CD4-positive, alpha-beta T cell treated with Interleukin-1 beta for 1 hour (primary cell): ENCODE data around the gene TTC39A.

Experiments
- DNase-seq, 2 donors: peaks; one replicate each; pipeline ENCODE4 v3.0.0-alpha.2; 2020 to 2022

The TTC39A gene

DNA sequence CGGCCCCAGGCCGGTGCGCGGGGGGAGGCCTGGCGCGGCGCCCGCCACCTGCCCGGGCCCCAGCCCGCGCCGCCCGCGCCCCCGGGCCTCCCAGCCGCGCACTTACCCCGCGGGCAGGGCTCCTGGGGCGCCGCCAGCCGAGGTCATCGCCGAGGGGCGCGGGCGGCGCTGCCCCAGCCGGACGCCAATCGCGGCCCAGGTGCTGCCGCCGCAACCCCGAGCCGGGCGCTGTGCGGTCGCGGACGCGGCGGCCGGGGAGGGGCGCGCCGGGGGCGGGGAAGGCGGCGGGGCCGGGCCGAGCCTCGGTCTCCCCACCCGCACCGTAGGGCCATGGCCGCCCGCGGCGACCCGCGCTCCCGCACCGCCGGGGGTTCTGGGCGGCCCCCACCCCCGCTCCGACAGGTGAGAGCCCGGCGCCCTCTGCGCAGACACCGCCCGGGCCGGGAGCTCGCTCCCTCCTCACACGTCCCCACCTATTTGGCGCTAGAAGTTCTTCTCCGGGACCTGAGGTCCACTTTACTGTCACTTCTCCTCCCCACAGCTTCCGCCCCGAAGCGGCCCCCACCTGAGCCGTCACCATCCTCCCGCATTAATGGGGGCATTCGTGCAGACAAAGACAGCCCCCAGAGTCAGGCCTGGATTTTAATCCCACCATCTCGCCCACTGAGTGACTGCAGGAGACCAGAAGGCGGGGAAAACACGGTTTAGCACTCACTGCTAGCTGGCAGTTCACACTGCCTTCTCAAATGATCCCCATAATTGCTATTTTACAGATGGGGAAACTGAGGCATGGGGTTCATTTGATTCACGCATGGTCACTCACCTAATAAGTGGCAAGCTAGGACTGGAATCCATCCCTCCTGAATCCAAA lies at the start of gene TTC39A:
TTC39A (minus strand) TSS at position 232 of the 871 bp plus-strand sequence; CDS start at position 147, 85 bp downstream.
- DNase-seq, result no peak

DNA sequence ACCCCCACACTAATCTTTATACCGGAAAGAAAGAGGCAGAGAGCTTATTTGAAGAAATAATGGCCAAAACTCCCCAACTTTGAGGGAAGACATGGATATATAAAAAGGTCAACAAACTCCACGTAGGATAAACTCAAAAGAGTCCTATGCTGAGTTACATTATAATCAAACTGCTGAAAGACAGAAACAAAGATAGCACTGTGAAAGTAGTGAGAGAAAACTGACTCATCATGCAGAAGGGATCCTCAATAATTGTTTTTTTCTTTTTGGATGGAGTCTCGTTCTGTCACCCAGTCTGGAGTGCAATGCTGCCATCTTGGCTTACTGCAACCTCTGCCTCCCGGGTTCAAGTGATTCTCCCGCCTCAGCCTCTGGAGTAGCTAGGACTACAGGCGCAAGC lies 48.5 kb upstream of the TTC39A start:
- no peak for DNase-seq

DNA sequence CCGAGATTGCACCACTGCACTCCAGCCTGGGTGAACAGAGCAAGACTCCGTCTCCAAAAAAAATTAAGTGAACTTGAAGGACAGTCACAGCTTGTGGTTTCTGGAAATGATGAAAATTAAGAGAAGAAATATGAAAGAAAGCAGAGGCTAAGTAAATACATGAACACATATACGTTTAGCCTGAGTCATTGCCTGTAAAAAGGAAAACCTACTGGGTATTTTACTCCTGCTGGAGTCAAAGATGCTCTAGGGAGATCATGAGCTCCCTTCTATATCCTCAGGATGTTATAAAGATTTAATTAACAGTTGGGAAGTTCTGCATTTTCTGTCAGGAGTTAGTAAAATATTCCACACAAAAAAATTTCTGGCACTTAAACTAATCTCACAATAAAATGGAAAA lies 43.5 kb upstream of the TTC39A start:
- no peak for DNase-seq

DNA sequence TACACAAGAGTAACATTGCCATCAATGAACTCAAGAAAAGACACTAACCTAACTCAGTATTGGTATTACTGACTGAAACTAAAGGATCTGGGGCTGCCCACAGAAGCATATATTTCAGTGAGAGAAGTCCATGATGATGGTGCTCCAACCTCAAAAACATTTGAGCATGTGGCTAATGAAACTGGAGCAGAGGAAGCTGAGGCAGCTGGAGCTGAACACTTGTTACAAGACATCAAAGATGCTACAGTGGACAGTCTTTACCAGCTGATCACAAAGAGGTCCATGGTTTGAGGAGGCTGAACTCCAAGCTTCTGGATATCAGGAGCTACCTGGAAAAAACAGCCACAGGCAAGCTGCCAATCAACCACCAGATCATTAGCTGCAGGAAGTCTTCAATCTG lies 42.2 kb upstream of the TTC39A start:
- DNase-seq, result no peak

DNA sequence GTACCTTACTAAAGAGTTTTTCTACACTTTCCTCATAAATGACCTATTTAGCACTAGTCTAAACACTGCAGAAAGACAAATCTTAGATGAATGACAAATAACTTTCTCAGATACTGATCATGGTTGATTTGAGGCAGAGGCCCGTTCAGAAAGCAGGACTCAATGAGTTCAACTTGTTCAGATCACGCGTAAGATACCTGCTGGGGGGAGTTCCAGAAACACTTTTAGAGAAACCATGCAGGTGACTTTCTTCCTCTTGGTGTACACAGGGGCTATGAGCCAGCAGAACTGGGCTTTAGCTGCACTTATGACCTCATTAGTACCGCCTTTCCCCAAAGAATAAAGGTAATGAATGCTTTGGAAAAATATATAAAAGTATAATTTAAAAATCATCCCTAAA lies 38.8 kb upstream of the TTC39A start:
- DNase-seq, result no peak

DNA sequence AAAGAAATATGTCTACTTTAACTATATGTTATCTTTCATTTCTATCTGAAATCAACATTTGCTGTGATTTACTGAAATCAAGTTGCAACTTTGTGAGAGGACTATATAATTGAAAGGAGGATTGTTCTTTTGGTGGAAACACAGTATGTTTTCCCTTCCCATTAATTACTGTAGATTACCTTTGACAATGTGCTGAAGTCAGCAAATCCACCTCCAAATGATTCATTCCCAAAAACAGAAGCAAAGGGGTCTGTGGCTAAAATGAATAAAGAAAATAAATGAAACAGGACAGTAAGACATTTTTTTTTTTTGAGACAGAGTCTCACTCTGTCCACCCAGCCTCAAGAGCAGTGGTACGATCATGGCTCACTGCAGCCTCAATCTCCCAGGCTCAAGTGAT lies 35.4 kb upstream of the TTC39A start:
- DNase-seq, result no peak

DNA sequence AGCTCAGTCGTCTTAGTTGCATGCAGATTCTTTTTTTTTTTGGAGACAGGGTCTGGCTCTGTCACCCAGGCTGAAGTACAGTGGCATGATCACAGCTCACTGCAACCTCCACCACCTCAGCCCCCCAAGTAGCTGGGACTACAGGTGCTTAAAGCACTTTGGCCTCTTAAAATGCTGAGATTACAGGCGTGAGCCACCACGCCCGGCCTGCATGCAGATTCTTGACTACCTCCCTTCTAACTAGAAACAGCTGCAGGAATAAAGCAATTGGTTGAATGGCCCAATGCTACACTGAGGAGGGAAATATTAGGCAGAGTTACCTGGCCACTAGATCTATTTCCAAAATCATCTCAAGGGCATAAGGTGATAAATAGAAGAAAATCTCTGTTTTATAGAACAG lies 29.5 kb upstream of the TTC39A start:
- no peak for DNase-seq

DNA sequence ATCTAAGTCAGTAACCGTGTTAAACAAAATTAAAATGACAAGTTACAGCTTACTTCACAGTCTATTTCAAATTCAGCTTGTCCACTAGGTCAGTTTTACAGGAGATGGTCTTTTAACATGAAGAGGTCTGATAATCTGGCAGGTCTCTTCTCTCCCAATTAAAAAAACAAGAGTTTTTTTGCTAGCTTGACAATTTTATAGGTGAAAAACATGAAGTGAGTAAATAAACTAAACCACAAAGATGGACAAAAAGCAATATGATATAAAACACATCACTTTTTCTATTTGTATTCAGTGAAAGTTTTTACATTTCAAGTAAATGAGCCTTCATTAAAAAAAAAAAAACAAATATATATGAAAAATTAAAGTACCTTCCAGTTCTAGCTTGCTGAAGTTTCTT lies 25.0 kb upstream of the TTC39A start:
- DNase-seq, result no peak

DNA sequence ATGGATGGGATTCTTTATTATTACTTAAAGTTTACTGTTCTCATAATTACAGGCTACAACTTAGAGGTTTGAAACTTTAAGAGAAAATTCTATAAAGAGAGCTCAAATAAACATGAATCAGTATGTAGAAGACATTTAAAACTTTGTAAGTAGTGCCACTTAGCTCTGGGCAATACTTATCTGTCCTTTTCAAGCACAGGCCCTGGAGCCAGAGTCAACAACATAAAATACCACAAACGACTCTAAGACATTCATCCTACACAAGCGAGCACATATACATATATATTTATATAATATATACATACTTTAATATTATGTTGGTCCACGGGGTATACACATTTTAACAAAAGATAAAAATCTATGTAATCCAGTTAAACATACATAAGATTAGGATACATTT lies 24.1 kb upstream of the TTC39A start:
- DNase-seq, result no peak

DNA sequence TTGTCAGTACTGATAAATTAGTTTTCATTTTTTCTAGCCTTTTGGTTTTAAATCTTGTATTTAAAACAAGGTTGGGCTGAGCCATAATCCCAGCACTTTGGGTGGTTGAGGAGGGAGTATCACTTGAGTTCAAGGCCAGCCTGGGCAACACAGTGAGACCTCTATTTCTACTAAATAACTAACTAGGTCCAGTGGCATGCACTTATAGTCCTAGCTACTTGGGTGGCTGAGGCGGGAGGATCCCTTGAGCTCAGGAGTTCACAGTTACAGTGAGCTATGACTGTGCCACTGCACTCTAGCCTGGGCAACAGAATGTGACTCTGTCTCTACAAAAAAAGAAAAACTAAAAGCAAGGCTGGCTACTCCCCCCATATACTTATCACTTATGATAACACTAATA lies 21.5 kb upstream of the TTC39A start:
- no peak for DNase-seq

DNA sequence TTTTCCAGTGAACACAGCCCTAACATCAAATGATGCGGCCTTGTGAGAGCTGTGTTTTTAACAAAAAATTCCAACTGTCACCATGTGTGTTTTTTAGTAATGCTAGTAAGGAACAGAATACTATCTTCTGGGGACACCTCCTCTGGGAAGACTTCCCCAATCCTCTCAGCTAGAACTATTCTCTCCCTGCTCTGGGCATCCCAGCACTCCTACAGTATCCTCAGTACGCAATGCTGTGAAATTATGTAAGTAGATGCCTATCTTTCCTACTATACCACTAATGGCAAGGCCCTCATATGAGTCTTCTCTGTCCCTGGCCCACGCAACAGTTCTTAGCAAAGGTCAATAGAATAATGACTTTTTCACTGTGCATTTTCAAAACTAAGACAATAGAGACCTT lies 19.5 kb upstream of the TTC39A start:
- no peak for DNase-seq

DNA sequence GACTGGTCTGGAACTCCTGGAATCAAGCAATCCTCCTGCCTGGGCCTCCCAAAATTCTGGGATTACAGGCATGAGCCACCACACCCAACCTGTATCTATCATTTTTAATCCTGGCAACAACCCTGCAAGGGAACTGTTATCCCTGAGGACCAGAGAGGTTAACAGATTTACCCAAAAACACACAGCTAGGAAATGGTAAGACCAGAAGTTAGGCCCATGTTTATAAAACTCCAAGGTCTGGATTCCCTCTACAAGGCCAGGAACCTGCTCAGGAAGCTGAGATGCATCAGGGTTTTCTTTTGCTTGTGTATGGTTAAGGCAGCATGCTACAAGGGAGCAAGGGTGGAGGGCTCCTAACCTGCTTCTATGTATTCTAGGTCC lies 17.8 kb upstream of the TTC39A start:
- DNase-seq, result no peak

DNA sequence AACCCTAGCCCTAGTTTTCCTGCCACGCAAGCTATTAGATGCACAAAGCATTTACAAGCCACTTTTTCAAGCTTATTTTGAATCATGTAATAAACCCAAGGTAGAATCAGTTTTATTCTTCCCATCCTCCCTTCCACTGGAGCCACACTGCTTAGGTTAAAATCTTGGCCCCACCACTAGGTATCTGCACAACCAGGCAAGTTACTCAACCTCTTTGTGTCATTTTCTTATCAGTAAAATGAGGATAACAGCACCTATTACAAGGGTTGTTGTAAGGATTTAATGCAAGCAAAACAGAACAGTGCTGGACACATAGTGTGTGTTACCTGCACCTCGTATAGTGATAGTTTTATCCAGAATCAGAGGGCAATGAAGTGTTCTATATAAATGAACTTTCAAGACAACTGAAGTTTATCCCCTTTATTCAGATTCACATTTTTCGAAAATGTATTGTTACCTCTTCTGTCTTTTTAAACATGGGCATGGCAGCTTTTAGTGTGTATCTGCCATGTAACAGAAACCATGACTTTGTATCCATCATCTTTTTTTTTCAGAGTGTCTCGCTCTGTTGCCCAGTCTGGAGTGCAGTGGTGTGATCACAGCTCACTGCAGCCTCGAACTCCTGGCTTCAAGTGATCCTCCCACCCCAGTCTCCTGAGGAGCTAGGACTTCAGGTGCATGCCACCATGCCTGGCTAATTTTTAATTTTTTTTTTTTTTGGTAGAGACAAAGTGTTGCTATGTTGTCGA lies 17.2 kb upstream of the TTC39A start:
- DNase-seq, result no peak

DNA sequence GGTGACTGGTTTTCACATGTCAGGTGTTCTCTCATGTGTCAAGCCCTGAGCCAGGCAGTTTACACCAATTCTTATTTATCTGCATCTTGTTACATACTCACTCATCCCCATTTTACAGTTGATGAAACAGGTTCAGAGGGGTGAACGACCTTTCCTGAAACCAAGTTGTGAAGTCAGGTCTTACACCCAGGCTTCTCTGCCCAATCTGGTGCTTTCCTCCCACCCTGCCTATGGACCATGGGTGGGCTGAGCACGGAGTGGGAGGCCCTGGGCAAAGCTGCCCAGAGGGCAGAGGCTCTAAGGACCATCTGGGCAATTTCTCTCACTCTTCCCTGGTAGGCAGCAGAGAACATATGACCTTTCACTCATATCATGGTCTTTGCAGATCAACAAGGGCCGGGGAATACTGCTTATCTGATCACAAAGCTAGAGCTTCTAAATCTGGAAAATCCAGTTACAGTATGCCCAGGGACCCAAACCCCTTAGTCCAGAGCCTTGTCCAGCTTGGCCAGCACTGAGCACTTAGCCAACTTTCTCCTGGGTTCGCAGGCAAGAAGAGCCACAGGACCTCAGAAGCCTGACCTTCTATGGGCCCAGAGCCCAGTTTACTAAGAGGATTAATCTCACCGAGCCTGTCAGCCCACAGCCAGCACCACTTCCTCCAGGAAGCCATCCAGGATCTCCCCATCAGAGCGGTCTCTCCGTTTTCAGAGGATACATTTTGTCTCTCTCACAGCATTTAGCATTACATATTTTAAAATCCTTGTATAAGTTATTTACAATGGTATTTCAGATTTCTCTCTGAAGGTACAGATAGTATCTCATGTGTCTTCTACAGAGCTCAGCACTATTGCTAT lies 16.0 kb upstream of the TTC39A start:
- DNase-seq, result no peak

DNA sequence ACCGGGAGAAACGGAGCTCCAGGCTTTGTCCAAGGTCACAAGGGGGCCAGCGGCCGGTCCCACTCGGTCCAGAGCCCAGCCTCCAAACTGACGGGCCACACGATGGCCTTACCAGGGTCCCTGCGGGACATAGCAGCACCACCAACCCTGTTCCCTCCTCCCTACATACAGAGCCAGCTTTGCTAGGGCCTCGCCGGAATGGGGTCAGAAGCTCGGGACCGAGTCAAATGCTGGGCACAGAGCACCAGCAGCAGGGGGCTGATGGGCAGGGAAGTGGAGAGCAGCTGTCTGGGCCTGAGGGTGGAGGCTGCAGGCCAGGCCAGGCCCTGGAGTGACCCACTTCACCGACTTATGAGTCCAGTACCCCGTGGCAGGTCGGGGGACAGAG lies 14.9 kb upstream of the TTC39A start:
- DNase-seq, result no peak

DNA sequence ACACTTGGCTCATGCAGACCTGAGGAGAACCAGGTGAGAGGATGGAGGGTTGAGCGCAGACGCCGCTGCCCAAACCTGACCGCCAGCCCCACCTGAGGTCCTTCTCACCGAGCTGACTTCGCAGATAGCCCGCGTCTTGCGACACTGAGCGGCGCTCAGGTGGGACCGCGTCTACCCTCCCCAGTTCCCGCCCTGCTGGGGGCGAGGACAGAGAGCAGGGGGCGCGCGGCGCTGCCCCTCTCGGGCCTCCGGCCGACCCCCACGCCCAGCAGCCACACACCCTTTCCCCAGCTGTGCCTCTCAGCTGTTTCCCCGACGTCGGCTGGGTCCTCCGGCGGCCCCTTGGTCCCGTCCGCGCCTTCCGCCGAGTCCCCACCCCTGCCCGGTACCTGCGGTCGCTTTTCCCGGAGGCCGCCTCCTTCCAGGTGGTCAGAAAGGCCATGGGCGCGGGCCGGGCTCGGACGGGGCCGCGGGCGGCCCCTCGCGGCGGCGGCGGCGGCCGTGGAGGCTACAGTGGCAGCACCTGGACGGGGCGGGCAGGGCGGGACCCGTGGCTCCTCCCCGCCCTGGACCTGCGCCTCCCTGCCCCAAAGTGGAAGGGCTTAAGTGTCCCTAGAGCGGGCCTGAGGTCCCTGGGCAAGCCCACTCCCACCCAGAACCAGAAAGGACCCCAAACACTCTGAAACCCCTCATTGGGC lies 14.4 kb upstream of the TTC39A start:
- no peak for DNase-seq

DNA sequence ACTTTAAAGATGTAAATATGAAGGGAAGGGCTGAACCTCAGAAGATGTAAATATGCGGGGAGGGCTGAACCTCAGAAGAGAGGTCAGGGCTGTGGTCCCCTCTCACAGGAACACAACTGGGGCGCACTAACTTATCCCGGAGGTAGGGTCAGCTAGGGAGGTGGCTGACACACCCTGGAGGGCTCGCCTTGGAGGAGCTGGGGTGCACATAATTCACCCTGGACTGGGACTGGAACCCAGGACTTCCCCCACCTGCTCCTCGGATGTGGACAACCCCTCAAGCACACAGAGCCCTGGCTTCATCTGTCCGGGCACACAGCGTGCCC lies 13.9 kb upstream of the TTC39A start:
- no peak for DNase-seq

DNA sequence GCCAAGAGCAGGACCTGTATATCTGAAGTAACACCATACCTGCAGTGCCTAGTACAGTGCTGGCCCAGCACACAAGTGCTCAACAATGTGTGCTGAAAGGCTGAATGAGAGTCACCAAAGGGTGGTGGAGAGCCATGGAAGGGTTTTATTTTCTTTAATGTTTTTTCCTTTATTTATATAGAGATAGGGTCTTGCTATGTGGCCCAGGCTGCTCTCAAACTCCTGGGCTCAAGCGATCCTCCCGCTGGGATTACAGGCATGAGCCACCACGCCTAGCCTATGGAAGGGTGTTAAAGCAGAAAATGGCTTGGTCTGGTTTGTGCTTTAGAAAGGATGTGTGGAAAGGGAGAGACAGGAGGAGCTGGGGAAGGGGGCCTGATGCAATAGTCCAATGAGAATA lies 13.3 kb upstream of the TTC39A start:
- DNase-seq, result no peak

DNA sequence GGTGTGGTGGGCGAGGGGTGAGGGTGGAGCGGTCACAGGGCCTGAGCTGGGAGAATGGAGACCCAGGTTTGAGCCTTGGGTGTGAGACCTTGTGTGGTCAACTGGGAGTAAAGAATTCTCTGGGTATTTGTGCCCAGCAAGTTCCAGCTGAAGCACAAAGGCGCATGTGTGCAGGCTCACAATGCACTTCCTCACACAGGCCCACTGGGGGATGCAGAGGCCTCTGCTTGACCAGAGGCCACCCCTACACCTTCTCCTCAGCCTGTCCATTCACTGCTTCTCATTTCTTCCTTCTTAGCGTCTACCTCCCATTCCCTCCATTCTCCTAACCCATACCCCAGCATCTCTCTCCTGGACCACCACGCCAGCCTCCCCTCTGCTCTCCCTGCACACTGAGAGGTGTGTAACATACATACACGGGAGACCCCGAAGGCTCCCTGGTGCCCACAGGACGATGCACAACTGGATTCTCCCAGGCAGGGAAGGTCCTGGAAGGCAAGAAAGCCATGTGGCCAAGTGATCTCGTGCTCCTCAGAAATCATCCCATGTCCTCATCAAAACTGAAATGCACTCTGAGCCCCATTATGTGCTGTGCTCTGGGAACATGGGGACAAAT lies 12.3 kb upstream of the TTC39A start:
- DNase-seq, result no peak

DNA sequence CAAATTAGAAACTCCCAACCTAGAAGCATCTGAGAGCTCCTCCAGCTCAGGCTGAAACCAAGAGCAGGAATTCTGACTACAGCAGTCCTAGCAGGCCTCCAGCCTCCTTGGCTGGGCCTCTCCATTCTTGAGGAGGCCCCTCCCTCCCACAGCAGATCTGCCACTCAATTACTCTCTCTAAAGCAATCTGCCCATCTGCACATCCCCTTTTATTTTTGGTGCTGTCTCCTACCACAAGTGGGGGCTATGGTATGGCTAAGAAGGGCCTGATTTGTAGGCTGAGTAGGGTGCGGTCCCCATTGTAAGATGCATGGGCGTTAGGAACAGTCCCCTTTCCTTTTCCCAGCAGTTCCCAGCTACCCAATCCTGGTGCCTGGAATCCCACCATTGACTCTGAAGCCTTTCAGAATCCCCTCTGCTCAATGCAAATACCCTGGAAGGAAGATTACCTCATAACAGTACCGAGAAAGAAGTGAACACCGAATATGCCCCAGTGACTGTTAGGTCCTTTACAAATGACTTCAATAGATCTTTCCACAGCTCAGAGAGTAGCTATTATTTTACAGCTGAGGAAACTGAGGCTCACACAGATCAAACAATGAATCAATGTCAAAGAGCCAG lies 11.6 kb upstream of the TTC39A start:
- peak in 1 of 2 donors; percentile 11 for DNase-seq

DNA sequence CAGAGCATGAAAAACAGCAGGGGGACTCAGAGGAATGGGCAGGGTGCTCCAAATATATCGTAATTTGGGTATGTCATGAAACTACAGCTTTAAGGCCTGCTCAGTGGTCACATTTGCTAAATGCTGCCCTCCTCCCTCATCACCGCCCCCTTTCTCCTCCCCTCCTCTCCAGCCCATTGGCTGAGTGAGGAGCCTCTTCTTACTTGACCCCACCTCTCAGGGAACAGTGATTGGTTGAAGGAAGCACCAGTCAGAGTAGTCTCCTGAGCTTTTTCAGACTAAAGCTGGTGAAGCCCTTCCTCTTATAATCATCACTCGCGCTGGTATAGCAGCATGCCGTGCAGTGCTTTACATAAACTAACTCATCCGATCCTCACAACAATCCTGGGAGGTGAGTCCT lies 10.0 kb upstream of the TTC39A start:
- no peak for DNase-seq

DNA sequence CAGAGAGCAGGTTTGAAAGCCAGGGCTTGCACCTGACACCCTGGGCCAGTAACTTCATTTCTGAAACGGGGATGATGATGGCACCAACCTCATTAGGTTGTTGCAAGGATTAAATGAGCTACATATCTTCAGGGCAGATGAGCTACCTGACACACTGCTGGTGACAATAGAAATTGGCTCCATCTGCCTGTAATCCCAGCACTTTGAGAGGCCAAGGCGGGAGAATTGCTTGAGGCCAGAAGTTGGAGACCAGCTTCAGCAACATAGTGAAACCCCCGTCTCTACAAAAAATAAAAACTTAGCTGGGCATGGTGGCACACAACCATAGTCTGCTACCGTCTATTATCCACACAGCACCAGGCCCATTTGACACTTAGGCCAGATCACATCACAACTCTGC lies 6.3 kb upstream of the TTC39A start:
- DNase-seq, result no peak
